Fibroblast of pulmonary artery (primary cell): Measurements from ENCODE around the gene MCF2L.

Experiments used
- DNase-seq: peaks from one replicate; pipeline ENCODE4 v3.0.0-alpha.2; 2010; ENCODE audit warnings: low read depth
- H3K4me3 ChIP-seq: replicated peaks from 2 replicates; pipeline ENCODE4 v1.5.1; 2011; ENCODE audit warnings: low read depth, mild to moderate bottlenecking, control low read depth, low read length, moderate library complexity
- CTCF ChIP-seq: IDR thresholded peaks from 2 replicates; pipeline ENCODE4 v1.5.1; 2011; ENCODE audit warnings: mild to moderate bottlenecking, control low read depth, low read length, inconsistent platforms; ENCODE audit errors: missing control alignments

Gene MCF2L

GRCh38 chr13:112976526-112976925, 7.5 kb downstream of the MCF2L start:
- no peak overlapping the region for H3K4me3 ChIP-seq
- TF ChIP-seq CTCF = no peak
- DNase-seq = no peak

GRCh38 chr13:112977091-112977490, 8.1 kb downstream of the MCF2L start:
- no peak overlapping the region for H3K4me3 ChIP-seq
- DNase-seq = no peak
- TF ChIP-seq CTCF = no peak

GRCh38 chr13:112977525-112977924, 8.5 kb downstream of the MCF2L start:
- no peak for TF ChIP-seq CTCF
- DNase-seq = no peak
- H3K4me3 ChIP-seq = no peak overlapping the region

- no peak overlapping the region for H3K4me3 ChIP-seq
- no peak for DNase-seq
- no peak for TF ChIP-seq CTCF
Measured at GRCh38 chr13:112978561-112979405, 9.8 kb downstream of the MCF2L start.

GRCh38 chr13:112979406-112979902, 10.4 kb downstream of the MCF2L start:
- no peak for TF ChIP-seq CTCF
- no peak for DNase-seq
- no peak overlapping the region for H3K4me3 ChIP-seq

- DNase-seq = no peak
- H3K4me3 ChIP-seq = no peak overlapping the region
Measured at GRCh38 chr13:112980434-112980833, 11.4 kb downstream of the MCF2L start.

More at GRCh38 chr13:112980434-112980833, 11.4 kb downstream of the MCF2L start:
- TF ChIP-seq CTCF = no peak
